GM12878 (cell line): ENCODE measurements around the gene LZTFL1. TPM values are rescaled to one million over a fixed set of nuclear protein-coding genes. Genes with fewer than 3 reads are reported as not detected.

Experiments
- ATAC-seq: fragments of 200-7000 bp; cut with Tn5 transposase; 3 replicates; pipeline ENCODE4 v1.9.1; 2020; ENCODE audit warnings: mild to moderate bottlenecking, moderate library complexity
- BruUV-seq: library from RNA; stranded (reverse); fragments of 400-500 nt; replicated peaks from 2 replicates; lab custom pipeline; 2021; lab: Mats Ljungman, UMichigan
- CTCF ChIA-PET: fragments of 300-600 bp; sonication (Branson Sonifier 250); formaldehyde crosslinking; extraction: SDS; loops from one replicate; lab custom pipeline; 2021; ENCODE audit warnings: inconsistent platforms; lab: Yijun Ruan, JAX
- POLR2A ChIA-PET: fragments of 350-600 bp; formaldehyde crosslinking; extraction: SDS; loops from one replicate; lab custom pipeline; 2021; ENCODE audit warnings: inconsistent platforms; lab: Charles Lee
- RAD21 ChIA-PET: fragments of 300-600 bp; sonication (Branson Sonifier 250); formaldehyde crosslinking; loops from one replicate; lab custom pipeline; 2023; ENCODE audit warnings: antibody characterized with exemption; ENCODE audit not compliant: unreplicated experiment; lab: Charles Lee
- SMC1A ChIA-PET: fragments of 300-600 bp; sonication (Branson Sonifier 250); formaldehyde crosslinking; loops from one replicate; lab custom pipeline; 2023; ENCODE audit not compliant: unreplicated experiment, uncharacterized antibody; lab: Charles Lee
- DNase-seq: peaks from one replicate; pipeline ENCODE4 v3.0.0-alpha.2; 2011; ENCODE audit warnings: low read depth, low spot score
- FAIRE-seq: peaks from 3 replicates; lab custom pipeline; 2011; peaks lifted over from hg19 to GRCh38; lab: Jason Lieb, UNC
- H2AFZ ChIP-seq: 2 replicates; pipeline ENCODE4 v1.6.0; 2011; ENCODE audit warnings: low read depth, low read length, control low read depth; ENCODE audit not compliant: control insufficient read depth
- H3K27ac ChIP-seq: 2 replicates; pipeline ENCODE4 v1.5.1; 2011; ENCODE audit warnings: control low read depth; ENCODE audit not compliant: control insufficient read depth, insufficient read depth
- H3K27me3 ChIP-seq, 2 experiments: replicated peaks in 1 of 2; 2 replicates each; pipeline versions ENCODE4 v1.6.0 to v1.6.1; 2011; ENCODE audit warnings: low read length in 1 of 2; ENCODE audit not compliant: control insufficient read depth in 2 of 2, insufficient read depth in 2 of 2
- H3K36me3 ChIP-seq, 2 experiments: 2 replicates each; pipeline ENCODE4 v1.5.1; 2011; ENCODE audit warnings: low read length in 1 of 2; ENCODE audit not compliant: control insufficient read depth in 2 of 2, insufficient read depth in 2 of 2
- H3K4me1 ChIP-seq: 2 replicates; pipeline ENCODE4 v1.6.1; 2011; ENCODE audit warnings: mild to moderate bottlenecking, low read length, moderate library complexity, mixed read lengths; ENCODE audit not compliant: control insufficient read depth, insufficient read depth
- H3K4me2 ChIP-seq: 2 replicates; pipeline ENCODE4 v1.6.0; 2011; ENCODE audit warnings: control low read depth; ENCODE audit not compliant: control insufficient read depth, insufficient read depth
- H3K4me3 ChIP-seq: fragments of 200-600 bp; sonication (generic); 2 replicates; pipeline ENCODE4 v1.5.1; 2016
- H3K79me2 ChIP-seq: 2 replicates; pipeline ENCODE4 v1.6.0; 2011; ENCODE audit warnings: low read length; ENCODE audit not compliant: control insufficient read depth, insufficient read depth
- H3K9ac ChIP-seq: 2 replicates; pipeline ENCODE4 v1.8.0; 2011; ENCODE audit warnings: low read length, control low read depth, mixed read lengths; ENCODE audit not compliant: control insufficient read depth, insufficient read depth
- H3K9me3 ChIP-seq: replicated peaks from 3 replicates; pipeline ENCODE4 v1.5.1; 2011; ENCODE audit warnings: mild to moderate bottlenecking, low read length; ENCODE audit not compliant: control insufficient read depth, insufficient read depth
- H4K20me1 ChIP-seq: 2 replicates; pipeline ENCODE4 v1.6.0; 2011; ENCODE audit not compliant: control insufficient read depth, insufficient read depth
- CBFB ChIP-seq: IDR thresholded peaks from 2 replicates; pipeline ENCODE4 v1.6.1; 2016; ENCODE audit warnings: antibody characterized with exemption, low read depth
- NR2F1 ChIP-seq: fragments of 450-650 bp; conservative IDR thresholded peaks from 2 replicates; pipeline ENCODE4 v1.6.1; 2017; ENCODE audit warnings: mild to moderate bottlenecking
- STAT1 ChIP-seq: fragments of 450-650 bp; conservative IDR thresholded peaks from 2 replicates; pipeline ENCODE4 v1.6.1; 2014; ENCODE audit warnings: antibody characterized with exemption, mild to moderate bottlenecking
- YBX1 ChIP-seq: fragments of 450-650 bp; IDR thresholded peaks from 2 replicates; pipeline ENCODE4 v1.6.1; 2016; ENCODE audit warnings: antibody characterized with exemption
- WGBS: methylation state at CpG from one replicate; pipeline ENCODE4 v1.1.6; 2016; ENCODE audit warnings: low lambda C conversion rate; ENCODE audit not compliant: insufficient replicate concordance, insufficient coverage; ENCODE audit errors: missing lambda C conversion rate; 5-methylcytosine and 5-hydroxymethylcytosine counted together
- in situ Hi-C: fragments of 300-500 bp; cut with MboI; formaldehyde crosslinking; loops from 9 replicates; pipeline ENCODE4 v1.14.3; 2018; ENCODE audit warnings: mixed read lengths
- intact Hi-C: fragments of 100-400 bp; cut with micrococcal nuclease; formaldehyde crosslinking; loops from one replicate; pipeline ENCODE4 v1.14.2; 2022; ENCODE audit not compliant: unreplicated experiment
- polyA plus RNA-seq, 11 experiments: library from polyadenylated mRNA; depleted of rRNA in 4 of 11; unstranded in 6 of 11; stranded (reverse) in 5 of 11; fragments of >200 nt; fragmentation: Nextera tagmentation in 4 of 11; fragmentation: Illumina TruSeq in 1 of 11; extraction: Ambion mirVana in 4 of 11; extraction: Trizol in 1 of 11; gene quantifications; 1 replicate in 1 of 11; 2 replicates in 10 of 11; pipeline versions ENCODE4 v1.2.1 to v1.2.3, GENCODE V29; 2011 to 2016; ENCODE audit warnings: inconsistent platforms in 2 of 11, missing spikeins in 2 of 11, low read depth in 1 of 11
- total RNA-seq, 4 experiments: library from RNA; depleted of rRNA in 3 of 4; stranded (reverse); fragments of >200 nt in 3 of 4; fragmentation: Illumina TruSeq in 1 of 4; extraction: Trizol in 1 of 4; gene quantifications; 2 replicates each; pipeline versions ENCODE4 v1.2.1 to v1.2.3, GENCODE V29; 2013 to 2021
- TF ChIP-seq, protein P1 (sequence below): fragments of 450-650 bp; conservative IDR thresholded peaks from 2 replicates; pipeline ENCODE4 v1.6.1; 2017; ENCODE audit warnings: mild to moderate bottlenecking, moderate library complexity
- TF ChIP-seq, protein P2 (sequence below): fragments of 450-650 bp; IDR thresholded peaks from 2 replicates; pipeline ENCODE4 v1.6.1; 2018; ENCODE audit warnings: mild to moderate bottlenecking, low read depth, moderate library complexity; ENCODE audit not compliant: partially characterized antibody
- TF ChIP-seq, protein P3 (sequence below): IDR thresholded peaks from 2 replicates; pipeline ENCODE4 v1.6.1; 2011; ENCODE audit warnings: low read depth, low read length, improper control_type of control experiment, borderline replicate concordance

The LZTFL1 gene
- total and polyA plus RNA-seq, 10 of the 15 experiments (the other 5 are each of a cell fraction or from before 2014, with no cell fraction given), result 9.8 to 74.1 (median 11.9) TPM

DNA sequence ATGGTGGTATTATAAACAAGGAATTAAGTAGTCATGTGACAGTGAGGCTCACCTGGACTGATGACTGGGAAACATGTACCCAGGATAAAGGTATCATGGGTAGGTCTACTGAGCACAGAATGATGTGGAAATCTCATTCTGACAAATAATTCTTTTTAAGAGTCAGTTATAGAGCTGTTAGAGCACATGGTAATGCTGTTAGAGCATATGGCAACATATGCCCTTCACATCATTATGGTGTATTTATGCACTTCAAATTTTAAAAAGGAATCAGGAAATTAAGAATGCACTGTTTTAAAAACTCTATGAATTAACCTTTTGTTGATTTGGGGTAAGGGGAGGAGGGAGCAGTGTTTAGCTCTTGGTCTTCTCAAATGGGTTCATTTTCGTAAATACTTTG lies 47.3 kb downstream of the LZTFL1 start:
- CTCF ChIA-PET, result interaction anchor here (0.9 to 1.6 kb wide), 2 partner anchors 34 to 134 kb away, joined by 3 to 6 read pairs; no protein-coding TSS in a partner anchor
- FAIRE-seq (no peak), ATAC-seq (no peak), DNase-seq (no peak)
- SMC1A ChIA-PET, result interaction anchor here (0.6 kb wide), 1 partner anchor 29 kb away, joined by 3 read pairs; no protein-coding TSS in a partner anchor
- in situ Hi-C loops (no loop called here), intact Hi-C loops (no loop called here)
- WGBS, result 30% methylated on average over 1 of the region's 1 CpG
- RAD21 ChIA-PET, result interaction anchor here (0.6 kb wide), 1 partner anchor 654 kb away, joined by 3 read pairs; no protein-coding TSS in a partner anchor
- Histone ChIP-seq H3K4me2 (no peak overlapping the region), H3K27me3 (peaks cover 2 to 17% of the 10 kb centered on the region in 2 experiments; a peak in 3 of 4 replicates), H3K79me2 (no peaks in the 10 kb centered on the region), H3K4me1 (peaks cover 5% of the 10 kb centered on the region), H3K27ac (no peak overlapping the region), H3K36me3 (no peaks in the 10 kb centered on the region), H3K9ac (no peak overlapping the region), H3K9me3 (no peaks in the 10 kb centered on the region), H3K4me3 (no peak overlapping the region), H2AFZ (no peak overlapping the region), H4K20me1 (no peaks in the 10 kb centered on the region)
- TF ChIP-seq, protein P1, sequence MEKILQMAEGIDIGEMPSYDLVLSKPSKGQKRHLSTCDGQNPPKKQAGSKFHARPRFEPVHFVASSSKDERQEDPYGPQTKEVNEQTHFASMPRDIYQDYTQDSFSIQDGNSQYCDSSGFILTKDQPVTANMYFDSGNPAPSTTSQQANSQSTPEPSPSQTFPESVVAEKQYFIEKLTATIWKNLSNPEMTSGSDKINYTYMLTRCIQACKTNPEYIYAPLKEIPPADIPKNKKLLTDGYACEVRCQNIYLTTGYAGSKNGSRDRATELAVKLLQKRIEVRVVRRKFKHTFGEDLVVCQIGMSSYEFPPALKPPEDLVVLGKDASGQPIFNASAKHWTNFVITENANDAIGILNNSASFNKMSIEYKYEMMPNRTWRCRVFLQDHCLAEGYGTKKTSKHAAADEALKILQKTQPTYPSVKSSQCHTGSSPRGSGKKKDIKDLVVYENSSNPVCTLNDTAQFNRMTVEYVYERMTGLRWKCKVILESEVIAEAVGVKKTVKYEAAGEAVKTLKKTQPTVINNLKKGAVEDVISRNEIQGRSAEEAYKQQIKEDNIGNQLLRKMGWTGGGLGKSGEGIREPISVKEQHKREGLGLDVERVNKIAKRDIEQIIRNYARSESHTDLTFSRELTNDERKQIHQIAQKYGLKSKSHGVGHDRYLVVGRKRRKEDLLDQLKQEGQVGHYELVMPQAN, result no peak
- TF ChIP-seq, protein P2, sequence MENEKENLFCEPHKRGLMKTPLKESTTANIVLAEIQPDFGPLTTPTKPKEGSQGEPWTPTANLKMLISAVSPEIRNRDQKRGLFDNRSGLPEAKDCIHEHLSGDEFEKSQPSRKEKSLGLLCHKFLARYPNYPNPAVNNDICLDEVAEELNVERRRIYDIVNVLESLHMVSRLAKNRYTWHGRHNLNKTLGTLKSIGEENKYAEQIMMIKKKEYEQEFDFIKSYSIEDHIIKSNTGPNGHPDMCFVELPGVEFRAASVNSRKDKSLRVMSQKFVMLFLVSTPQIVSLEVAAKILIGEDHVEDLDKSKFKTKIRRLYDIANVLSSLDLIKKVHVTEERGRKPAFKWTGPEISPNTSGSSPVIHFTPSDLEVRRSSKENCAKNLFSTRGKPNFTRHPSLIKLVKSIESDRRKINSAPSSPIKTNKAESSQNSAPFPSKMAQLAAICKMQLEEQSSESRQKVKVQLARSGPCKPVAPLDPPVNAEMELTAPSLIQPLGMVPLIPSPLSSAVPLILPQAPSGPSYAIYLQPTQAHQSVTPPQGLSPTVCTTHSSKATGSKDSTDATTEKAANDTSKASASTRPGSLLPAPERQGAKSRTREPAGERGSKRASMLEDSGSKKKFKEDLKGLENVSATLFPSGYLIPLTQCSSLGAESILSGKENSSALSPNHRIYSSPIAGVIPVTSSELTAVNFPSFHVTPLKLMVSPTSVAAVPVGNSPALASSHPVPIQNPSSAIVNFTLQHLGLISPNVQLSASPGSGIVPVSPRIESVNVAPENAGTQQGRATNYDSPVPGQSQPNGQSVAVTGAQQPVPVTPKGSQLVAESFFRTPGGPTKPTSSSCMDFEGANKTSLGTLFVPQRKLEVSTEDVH, result no peak
- TF ChIP-seq YBX1 (no peak), STAT1 (no peak), NR2F1 (no peak), CBFB (no peak)
- TF ChIP-seq, protein P3, sequence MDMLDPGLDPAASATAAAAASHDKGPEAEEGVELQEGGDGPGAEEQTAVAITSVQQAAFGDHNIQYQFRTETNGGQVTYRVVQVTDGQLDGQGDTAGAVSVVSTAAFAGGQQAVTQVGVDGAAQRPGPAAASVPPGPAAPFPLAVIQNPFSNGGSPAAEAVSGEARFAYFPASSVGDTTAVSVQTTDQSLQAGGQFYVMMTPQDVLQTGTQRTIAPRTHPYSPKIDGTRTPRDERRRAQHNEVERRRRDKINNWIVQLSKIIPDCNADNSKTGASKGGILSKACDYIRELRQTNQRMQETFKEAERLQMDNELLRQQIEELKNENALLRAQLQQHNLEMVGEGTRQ, result no peak
- POLR2A ChIA-PET, result no interaction called here
- no TSS peak for BruUV-seq
